ENCODE results near the gene SP140L.
"Not testable (repeated sequence)": the region's sequence is repeated elsewhere in the genome, so short reads cannot be mapped to it uniquely, and the experiment has no call there.

The SP140L gene

GRCh38 chr2:230384986-230385385 is 58.0 kb downstream of the SP140L start:
- DNase-seq: no peak

GRCh38 chr2:230394301-230394700 is 67.3 kb downstream of the SP140L start:
- DNase-seq: no peak

GRCh38 chr2:230398698-230399097 is 71.7 kb downstream of the SP140L start:
- DNase-seq: not testable (repeated sequence)

- no peak for DNase-seq
Observed at GRCh38 chr2:230400041-230400440, 73.0 kb downstream of the SP140L start.

GRCh38 chr2:230400454-230400853 is 73.5 kb downstream of the SP140L start:
- no peak for DNase-seq

- DNase-seq: not testable (repeated sequence)
Observed at GRCh38 chr2:230401026-230401425, 74.0 kb downstream of the SP140L start.

- DNase-seq: no peak
Observed at GRCh38 chr2:230403746-230404145, 76.8 kb downstream of the SP140L start.

- no peak for DNase-seq
Observed at GRCh38 chr2:230405824-230406223, 78.8 kb downstream of the SP140L start.

GRCh38 chr2:230408244-230408842 is 81.3 kb downstream of the SP140L start:
- no peak for DNase-seq

- DNase-seq: not testable (repeated sequence)
Observed at GRCh38 chr2:230409316-230409715, 82.3 kb downstream of the SP140L start.

- no peak for DNase-seq
Observed at GRCh38 chr2:230410263-230410662, 83.3 kb downstream of the SP140L start.

GRCh38 chr2:230410861-230411569 is 84.0 kb downstream of the SP140L start:
- peak; percentile 40 for DNase-seq

GRCh38 chr2:230411570-230412370 is 84.8 kb downstream of the SP140L start:
- DNase-seq: peak; percentile 34

- DNase-seq: no peak
Observed at GRCh38 chr2:230412371-230412711, 85.3 kb downstream of the SP140L start.

GRCh38 chr2:230412846-230413245 is 85.9 kb downstream of the SP140L start:
- DNase-seq: no peak

GRCh38 chr2:230413479-230413878 is 86.5 kb downstream of the SP140L start:
- no peak for DNase-seq

- DNase-seq: no peak
Observed at GRCh38 chr2:230414302-230414701, 87.3 kb downstream of the SP140L start.

- peak; percentile 31 for DNase-seq
Observed at GRCh38 chr2:230416061-230416721, 89.2 kb downstream of the SP140L start, which contains the start of gene SP100. Gene SP100 (plus strand): TSS chr2:230416201. CDS start chr2:230416297, 96 bp downstream.

GRCh38 chr2:230417436-230417835 is 90.4 kb downstream of the SP140L start:
- DNase-seq: no peak

GRCh38 chr2:230418341-230419016 is 91.5 kb downstream of the SP140L start:
- no peak for DNase-seq

- no peak for DNase-seq
Observed at GRCh38 chr2:230419181-230419580, 92.2 kb downstream of the SP140L start.

GRCh38 chr2:230422149-230422548 is 95.2 kb downstream of the SP140L start:
- DNase-seq: no peak

Measured in midbrain (tissue), 1 donor.